ENCODE results near the gene METTL24.

GRCh38 chr6:110322151-110322873, 35.8 kb downstream of the METTL24 start:
- TF ChIP-seq CTCF (IDR thresholded peaks at IDR 0.05) = no peak
- no peak for TF ChIP-seq ZFX (IDR thresholded peaks at IDR 0.05; ENCODE audit: borderline replicate concordance)
